KMS-11 (cell line): ENCODE results near the gene FBXL7.

Source experiments
- H2AFZ ChIP-seq: fragments of 200-600 bp; sonication (generic); 2 replicates; pipeline ENCODE4 v1.6.1; 2016; ENCODE audit warnings: antibody characterized with exemption, mixed run types, low read depth
- H3K27ac ChIP-seq: fragments of 200-600 bp; sonication (generic); 2 replicates; pipeline ENCODE4 v1.6.1; 2016; ENCODE audit warnings: mild to moderate bottlenecking, mixed run types
- H3K27me3 ChIP-seq: fragments of 200-600 bp; sonication (generic); 2 replicates; pipeline ENCODE4 v1.6.1; 2017; ENCODE audit warnings: mild to moderate bottlenecking, low read depth, mixed run types, moderate library complexity; ENCODE audit not compliant: insufficient read depth
- H3K36me3 ChIP-seq: fragments of 200-600 bp; sonication (generic); 2 replicates; pipeline ENCODE4 v1.6.1; 2017; ENCODE audit warnings: mild to moderate bottlenecking, mixed run types; ENCODE audit not compliant: insufficient read depth
- H3K4me1 ChIP-seq: fragments of 200-600 bp; sonication (generic); 2 replicates; pipeline ENCODE4 v1.6.1; 2016; ENCODE audit warnings: mild to moderate bottlenecking, low read depth, mixed run types; ENCODE audit not compliant: poor library complexity, severe bottlenecking
- H3K4me2 ChIP-seq: fragments of 200-600 bp; sonication (generic); 2 replicates; pipeline ENCODE4 v1.7.0; 2016; ENCODE audit warnings: mild to moderate bottlenecking, mixed run types
- H3K4me3 ChIP-seq: fragments of 200-600 bp; sonication (generic); IDR thresholded peaks from 2 replicates; pipeline ENCODE4 v1.6.1; 2017; ENCODE audit warnings: low read depth, low read length, mixed read lengths; ENCODE audit not compliant: insufficient read depth
- H3K79me2 ChIP-seq: fragments of 200-600 bp; sonication (generic); 2 replicates; pipeline ENCODE4 v1.6.1; 2016; ENCODE audit warnings: low read depth, mixed run types; ENCODE audit not compliant: insufficient read depth
- H3K9ac ChIP-seq: fragments of 200-600 bp; sonication (generic); 2 replicates; pipeline ENCODE4 v1.6.1; 2016; ENCODE audit warnings: mild to moderate bottlenecking, mixed run types
- H4K20me1 ChIP-seq: fragments of 200-600 bp; sonication (generic); 2 replicates; pipeline ENCODE4 v1.6.1; 2016; ENCODE audit warnings: mild to moderate bottlenecking, mixed run types; ENCODE audit not compliant: insufficient read depth
- TF ChIP-seq, protein P1 (sequence below): fragments of 200-600 bp; sonication (generic); conservative IDR thresholded peaks from 2 replicates; pipeline ENCODE4 v1.6.1; 2017; ENCODE audit warnings: low read depth, mild to moderate bottlenecking, antibody characterized with exemption, low read length, moderate library complexity, mixed read lengths

The FBXL7 gene

GRCh38 chr5:15682566-15682965 is 182.6 kb downstream of the FBXL7 start:
- Histone ChIP-seq H3K9ac (no peak overlapping the region), H3K27ac (no peak overlapping the region), H3K4me2 (no peak overlapping the region), H3K4me1 (no peaks in the 10 kb centered on the region), H3K79me2 (no peaks in the 10 kb centered on the region), H3K27me3 (no peaks in the 10 kb centered on the region), H2AFZ (no peak overlapping the region), H3K4me3 (no peak overlapping the region), H3K36me3 (no peaks in the 10 kb centered on the region), H4K20me1 (no peaks in the 10 kb centered on the region)
- TF ChIP-seq, protein P1, sequence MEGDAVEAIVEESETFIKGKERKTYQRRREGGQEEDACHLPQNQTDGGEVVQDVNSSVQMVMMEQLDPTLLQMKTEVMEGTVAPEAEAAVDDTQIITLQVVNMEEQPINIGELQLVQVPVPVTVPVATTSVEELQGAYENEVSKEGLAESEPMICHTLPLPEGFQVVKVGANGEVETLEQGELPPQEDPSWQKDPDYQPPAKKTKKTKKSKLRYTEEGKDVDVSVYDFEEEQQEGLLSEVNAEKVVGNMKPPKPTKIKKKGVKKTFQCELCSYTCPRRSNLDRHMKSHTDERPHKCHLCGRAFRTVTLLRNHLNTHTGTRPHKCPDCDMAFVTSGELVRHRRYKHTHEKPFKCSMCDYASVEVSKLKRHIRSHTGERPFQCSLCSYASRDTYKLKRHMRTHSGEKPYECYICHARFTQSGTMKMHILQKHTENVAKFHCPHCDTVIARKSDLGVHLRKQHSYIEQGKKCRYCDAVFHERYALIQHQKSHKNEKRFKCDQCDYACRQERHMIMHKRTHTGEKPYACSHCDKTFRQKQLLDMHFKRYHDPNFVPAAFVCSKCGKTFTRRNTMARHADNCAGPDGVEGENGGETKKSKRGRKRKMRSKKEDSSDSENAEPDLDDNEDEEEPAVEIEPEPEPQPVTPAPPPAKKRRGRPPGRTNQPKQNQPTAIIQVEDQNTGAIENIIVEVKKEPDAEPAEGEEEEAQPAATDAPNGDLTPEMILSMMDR: no peak

DNA sequence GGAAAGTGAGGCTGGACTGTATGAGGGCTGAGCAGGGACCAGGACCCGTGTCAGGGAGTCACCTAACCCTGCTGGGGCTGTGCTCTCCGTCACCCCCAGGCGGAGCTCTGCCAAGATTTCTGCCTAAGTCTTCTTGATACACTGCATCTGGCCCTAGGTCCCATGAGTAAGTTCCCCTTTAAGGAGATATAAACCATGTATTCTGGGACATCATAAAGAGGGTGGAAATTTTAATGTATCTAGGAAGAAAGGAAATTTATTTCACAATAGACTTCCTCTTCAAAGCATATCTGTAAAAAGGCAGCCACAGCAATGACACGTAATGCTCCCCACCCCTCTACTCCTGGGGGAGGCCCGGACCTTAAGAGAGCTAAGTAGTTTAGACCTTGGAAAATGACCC is 183.4 kb downstream of the FBXL7 start:
- no peak overlapping the region for H2AFZ ChIP-seq
- H4K20me1 ChIP-seq: no peaks in the 10 kb centered on the region
- no peaks in the 10 kb centered on the region for H3K4me1 ChIP-seq
- H3K4me2 ChIP-seq: no peak overlapping the region
- TF ChIP-seq, protein P1: no peak
- H3K36me3 ChIP-seq: no peaks in the 10 kb centered on the region
- H3K4me3 ChIP-seq: no peak overlapping the region
- H3K79me2 ChIP-seq: no peaks in the 10 kb centered on the region
- H3K27me3 ChIP-seq: no peaks in the 10 kb centered on the region
- H3K27ac ChIP-seq: no peak overlapping the region
- H3K9ac ChIP-seq: no peak overlapping the region

- H3K4me2 ChIP-seq: no peak overlapping the region
- H3K27ac ChIP-seq: no peak overlapping the region
- H3K9ac ChIP-seq: no peak overlapping the region
- H3K36me3 ChIP-seq: no peaks in the 10 kb centered on the region
- H2AFZ ChIP-seq: no peak overlapping the region
- TF ChIP-seq, protein P1: no peak
- H3K4me1 ChIP-seq: no peaks in the 10 kb centered on the region
- no peaks in the 10 kb centered on the region for H4K20me1 ChIP-seq
- 0 out of 2 replicates have a peak, but pooled peaks cover 6% of the 10 kb centered on the region for H3K79me2 ChIP-seq
- no peaks in the 10 kb centered on the region for H3K27me3 ChIP-seq
- no peak overlapping the region for H3K4me3 ChIP-seq
These were observed 187.4 kb downstream of the FBXL7 start for GRCh38 chr5:15687401-15687800.

DNA sequence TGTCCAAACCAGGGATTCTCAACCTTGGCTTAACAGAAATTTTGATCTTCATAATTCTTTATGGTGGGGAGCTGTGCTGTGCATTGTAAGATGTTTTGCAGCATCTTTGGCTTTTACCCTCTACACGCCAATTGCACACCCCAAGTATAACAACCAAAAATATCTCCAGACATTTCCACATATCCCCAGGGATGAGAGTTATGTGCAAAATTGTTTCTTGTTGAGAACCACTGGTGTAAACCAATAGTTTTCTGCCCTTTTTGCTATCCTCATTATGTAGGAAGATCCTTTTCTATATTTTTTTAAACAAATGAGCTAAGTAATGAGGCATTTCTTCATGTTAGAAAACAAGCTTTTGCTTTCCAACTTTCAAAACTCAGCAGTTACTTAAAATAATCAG is 189.9 kb downstream of the FBXL7 start:
- no peak overlapping the region for H3K27ac ChIP-seq
- TF ChIP-seq, protein P1: no peak
- no peak overlapping the region for H3K4me2 ChIP-seq
- no peak overlapping the region for H3K9ac ChIP-seq
- 0 out of 2 replicates have a peak, but pooled peaks cover 6% of the 10 kb centered on the region for H3K79me2 ChIP-seq
- H3K27me3 ChIP-seq: no peaks in the 10 kb centered on the region
- no peak overlapping the region for H2AFZ ChIP-seq
- no peaks in the 10 kb centered on the region for H3K4me1 ChIP-seq
- no peaks in the 10 kb centered on the region for H3K36me3 ChIP-seq
- no peaks in the 10 kb centered on the region for H4K20me1 ChIP-seq
- H3K4me3 ChIP-seq: no peak overlapping the region
